ENCODE results near the gene QSOX2.
"Not testable (repeated sequence)": the region's sequence is repeated elsewhere in the genome, so short reads cannot be mapped to it uniquely, and the experiment has no call there.

The QSOX2 gene

GRCh38 chr9:136282272-136282861 is 36.8 kb upstream of the QSOX2 start:
- DNase-seq, result no peak

DNA sequence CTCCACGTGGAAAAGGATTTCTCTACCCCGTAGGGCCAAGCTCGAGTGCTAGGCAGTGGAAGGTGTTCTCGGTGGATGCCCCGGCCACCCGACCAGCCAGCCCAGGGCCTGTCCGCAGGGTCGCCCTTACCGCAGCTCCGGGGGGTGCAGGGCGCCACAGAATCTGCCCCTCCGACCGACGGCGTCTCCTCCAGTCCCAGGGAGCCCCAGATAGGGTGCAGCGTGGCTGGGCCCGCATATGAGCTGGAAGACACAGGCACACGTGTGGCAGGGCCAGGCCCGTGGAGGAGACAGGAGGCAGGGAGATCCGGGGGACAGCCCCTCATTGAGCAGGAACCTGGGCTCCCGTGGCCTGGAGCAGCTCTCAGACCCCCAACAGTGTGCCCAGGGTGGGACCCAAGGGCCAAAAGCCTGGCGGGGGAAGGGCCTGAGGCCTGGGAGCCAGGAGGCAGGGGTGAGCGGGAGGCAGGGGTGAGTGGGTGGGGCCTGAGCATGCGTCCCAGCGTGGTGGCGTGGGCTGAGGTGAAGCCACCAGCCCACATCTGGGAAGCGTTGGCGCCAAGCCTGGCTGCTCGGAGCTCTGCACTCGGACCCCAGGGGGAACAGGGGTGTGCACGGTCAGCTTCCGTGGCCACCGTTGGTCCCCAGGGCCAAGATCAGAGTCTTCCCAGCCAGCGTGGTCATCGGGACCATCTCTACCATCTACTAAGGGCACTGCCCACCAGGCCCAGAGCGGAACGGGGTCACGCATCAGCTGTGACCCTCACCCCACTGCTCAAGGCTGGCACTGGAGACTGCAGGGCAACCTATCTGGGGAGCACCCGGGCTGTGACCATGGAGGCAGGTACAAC is 36.0 kb upstream of the QSOX2 start:
- DNase-seq, result no peak

DNA sequence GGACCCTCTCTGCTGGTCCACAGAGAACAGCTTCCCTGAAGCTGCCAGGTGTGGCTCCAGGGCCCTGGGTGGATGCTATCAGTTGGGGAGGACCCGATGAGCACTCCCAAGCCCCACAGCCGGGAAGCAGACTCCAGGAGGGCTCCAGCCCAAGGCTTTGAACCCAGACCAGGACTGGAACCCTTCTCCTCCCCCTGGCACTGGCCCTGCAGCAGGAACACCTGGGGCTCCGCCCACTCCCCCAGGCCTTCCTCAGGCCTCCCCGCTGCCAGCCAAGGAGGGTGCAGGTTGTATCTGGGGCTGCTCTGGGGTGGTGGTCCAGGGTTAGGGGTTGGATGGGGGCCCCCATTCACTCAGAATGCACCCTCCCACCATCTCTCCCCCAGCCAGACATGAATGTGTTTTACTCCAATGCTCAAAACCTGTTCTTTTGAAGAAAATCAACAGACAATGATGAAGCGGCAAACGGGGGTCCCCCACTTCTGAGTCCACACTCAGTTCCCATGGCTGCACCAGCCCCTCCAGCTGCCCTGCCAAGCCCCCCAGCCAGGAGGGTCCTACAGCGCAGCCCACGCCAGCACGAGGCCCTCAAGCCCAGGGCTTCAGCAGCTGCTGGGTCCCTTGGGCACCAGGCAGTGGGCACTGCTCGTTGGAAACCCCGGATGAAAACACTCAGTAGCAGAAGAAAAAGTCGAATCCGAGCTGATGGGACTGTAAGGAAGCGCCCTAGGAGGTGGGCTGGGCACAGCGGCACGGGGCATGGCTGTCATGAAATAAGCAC is 35.1 kb upstream of the QSOX2 start:
- no peak for DNase-seq

DNA sequence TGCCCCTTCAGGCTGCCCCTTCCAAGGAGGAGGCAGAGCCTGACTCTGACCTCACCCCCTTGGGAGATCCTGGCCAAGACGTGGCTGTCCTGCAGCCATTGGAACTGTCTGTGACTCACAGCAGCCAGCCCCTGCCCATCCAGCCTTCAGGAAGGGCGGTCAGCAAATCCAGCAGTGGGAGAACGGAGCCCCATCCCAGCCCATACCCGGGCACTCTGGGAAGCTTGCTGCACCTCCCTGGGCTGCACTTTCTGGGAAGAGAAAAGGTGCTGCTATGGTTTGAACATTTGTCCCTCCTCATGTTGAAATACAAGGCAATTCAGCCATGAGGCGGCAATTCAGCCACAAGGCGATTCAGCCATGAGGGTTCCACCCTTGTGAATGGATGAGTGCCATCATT is 33.9 kb upstream of the QSOX2 start:
- no peak for DNase-seq

- DNase-seq, result no peak
Measured at GRCh38 chr9:136278894-136279293, 33.3 kb upstream of the QSOX2 start.

DNA sequence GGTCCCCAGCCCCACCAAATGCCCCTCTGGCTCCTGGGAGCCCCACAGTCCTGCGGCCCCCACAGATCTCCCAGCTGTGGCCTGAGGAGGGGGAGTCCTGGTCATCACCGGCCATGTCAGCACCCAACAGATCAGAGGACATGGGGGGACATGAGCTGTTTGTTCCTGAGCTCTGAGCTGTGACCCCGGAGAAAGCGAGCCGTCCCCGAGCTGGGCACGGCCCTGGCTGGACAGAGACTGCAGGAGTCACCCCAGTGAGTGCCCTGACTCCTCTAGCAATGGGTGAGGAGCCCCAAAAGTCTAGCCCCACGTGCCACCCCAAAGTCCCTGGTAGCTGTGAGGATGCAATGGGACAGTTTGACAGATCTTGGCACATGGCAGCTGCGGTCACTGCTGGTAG is 32.6 kb upstream of the QSOX2 start:
- DNase-seq, result no peak

DNA sequence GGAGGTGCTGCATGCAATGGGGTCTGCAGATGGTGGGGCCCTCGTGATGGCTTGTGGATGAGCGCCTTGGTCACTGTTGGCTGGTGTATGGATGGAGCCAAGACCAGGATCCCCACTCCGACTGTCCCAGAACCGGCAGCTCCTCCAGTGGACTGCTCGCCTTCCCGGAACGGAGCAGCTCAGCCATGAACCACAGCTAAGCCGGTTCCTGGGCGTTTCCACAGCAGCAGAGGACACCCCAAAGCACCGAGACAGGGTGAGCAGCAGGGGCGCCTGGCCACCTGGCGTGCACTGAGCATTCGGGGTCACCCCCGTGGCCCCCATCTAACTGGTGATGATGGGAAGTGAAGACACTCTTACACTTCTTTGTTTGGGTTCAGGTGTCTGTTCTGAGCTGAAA is 32.1 kb upstream of the QSOX2 start:
- no peak for DNase-seq

DNA sequence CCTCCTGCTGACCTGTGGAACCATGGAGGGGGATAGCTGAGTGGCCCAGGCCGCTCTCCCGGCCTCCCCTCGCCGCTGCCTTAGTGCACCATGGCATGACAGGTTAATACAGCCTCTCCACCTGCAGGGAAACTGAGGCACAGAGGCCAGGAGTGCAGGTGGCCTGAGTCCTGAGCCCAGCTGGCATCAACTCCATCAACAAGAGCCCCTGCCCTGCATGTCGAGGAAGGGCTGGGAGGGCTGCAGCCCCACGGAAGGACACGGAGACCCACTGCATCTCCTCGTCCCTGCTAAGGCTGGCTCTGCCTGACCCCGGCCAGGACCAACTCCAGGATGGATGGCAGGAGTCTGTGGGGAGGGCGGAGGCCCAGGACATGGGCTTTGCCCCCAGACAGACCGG is 31.1 kb upstream of the QSOX2 start:
- DNase-seq, result no peak

DNA sequence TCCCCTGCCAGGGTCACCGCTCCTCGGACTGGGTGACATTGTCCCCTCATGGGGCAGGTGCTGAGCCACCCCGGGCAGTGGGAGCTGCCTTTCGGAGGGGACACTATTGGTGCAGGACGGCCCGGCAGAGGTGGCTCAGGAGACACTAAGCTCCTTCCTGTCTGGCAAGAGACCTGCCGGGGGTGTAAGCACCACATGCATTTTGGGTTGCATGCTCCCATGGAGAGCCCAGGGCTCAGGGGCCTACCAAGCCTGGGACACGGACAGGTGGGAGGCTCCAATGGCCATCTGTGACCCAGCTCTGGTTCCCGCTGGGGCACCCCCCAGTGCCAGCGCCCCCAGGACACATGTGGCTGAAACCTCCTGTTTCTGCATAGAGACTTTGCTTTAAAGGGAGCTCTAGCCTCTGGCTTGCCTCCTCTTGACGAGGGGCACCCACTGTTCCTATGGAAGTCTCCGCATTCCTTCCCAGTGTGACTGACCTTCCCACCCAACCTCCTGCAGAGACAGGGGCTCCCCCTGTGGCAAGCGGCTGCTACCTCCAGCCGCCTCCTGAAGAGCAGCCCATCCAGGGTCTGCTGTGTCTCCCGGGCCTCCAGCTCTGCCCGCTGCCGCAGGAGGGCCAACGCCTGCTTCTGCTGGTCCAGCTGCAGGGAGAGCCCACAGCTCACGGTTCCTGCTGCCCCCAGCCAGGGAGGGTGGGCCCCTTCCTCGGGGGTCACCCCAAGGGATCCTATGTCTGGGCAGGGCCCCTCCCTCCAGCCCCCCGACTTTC is 30.2 kb upstream of the QSOX2 start:
- DNase-seq, result no peak

GRCh38 chr9:136274786-136275654 is 29.4 kb upstream of the QSOX2 start:
- no peak for DNase-seq

DNA sequence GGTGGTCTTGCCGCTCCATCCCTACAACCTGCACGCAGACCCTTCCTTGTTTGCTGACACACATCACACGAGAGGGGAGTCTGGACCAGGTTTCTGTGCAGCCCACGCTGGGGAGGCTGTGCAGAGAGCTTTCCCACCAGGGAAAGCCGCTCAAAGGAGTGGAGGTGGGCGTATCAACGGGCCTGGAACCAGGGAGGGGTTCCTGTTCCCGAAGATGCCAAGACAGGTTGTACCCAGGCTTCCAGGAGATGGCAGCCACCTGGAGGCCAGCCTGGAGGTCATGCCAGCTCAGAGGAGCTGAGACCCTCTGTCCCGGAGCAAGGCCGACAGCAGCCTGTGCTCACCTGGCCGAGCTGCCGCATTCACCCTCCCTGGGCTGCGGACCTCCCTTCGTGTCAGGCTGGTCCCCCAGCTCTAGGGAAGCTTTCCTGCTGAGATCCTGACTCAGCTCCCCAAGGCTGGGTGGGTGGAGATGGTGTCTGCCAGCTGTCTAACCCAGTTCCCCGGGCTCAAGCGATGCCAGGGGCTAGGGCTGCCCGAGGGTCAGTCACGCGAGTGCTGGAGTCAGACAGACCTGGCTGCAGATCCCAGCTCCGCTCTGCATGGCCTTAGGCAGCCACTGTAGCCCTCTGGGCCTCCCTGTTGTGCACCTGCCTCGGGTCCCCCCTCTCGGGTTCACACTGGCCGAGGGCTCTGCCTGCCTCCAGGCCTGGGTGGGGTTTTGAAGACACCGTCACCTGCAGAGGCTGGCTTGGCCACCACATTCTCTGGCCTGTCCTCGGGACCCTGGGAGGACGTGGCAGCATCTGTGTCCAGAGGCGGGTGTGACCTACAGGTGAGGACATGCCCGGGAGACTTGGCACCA is 28.5 kb upstream of the QSOX2 start:
- no peak for DNase-seq

GRCh38 chr9:136273244-136273865 is 27.7 kb upstream of the QSOX2 start:
- DNase-seq, result no peak

DNA sequence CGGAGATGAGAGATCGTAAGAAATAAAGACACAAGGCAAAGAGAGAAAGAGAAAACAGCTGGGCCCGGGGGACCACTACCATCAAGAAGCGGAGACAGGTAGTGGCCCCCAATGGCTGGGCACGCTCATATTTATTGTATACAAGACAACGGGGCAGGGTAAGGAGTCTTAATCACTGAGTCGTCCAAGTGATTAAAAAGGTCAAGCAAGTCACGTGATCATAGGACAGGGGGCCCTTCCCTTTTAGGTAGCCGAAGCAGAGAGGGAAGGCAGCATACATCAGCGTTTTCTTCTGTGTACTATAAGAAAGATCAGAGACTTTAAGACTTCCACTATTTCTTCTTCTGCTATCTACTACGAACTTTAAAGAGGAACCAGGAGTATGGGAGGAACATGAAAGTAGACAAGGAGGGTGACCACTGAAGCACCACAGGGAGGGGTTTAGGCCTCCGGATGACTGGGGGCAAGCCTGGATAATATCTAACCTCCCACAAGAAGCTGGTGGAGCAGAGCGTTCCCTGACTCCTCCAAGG is 24.6 kb upstream of the QSOX2 start:
- DNase-seq, result no peak

DNA sequence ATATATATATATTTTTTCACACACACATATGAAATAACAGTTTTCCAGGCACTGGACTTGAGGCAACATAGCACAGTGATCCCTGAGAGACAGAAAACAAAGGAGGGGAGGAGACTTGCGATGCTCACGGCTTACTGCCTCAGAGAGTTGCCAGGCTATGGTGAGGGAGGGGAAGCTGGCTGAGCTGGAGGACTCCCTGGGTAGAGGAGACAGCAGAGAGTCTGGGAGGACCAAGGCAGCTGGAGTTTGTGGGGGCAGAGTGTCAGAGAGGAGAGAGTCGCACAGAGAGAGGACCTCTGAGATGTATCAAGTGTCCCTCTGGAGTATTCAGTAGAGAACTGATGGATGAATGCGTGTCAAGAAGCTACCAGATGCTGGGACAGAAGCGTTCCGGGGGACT is 23.1 kb upstream of the QSOX2 start:
- peak; percentile 73 for DNase-seq

DNA sequence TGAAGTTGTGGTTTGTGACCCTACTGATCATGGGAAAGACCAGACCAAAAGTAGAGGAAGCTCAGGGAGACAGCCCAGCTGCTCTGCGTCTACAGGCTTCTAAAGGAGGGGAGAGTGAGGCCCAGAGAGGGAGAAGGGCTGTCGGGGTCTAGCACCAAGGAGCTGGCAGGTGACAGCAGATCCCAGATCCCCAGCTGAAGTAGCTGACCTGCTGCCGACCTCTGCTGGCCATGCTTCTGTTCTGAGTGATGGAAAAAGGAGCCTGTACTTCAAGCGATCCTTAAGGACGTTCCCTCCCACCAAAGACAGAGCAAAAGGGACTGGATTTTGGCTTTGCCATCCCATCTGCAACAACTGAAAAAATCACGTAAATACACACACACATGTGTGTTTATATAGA is 22.7 kb upstream of the QSOX2 start:
- peak; percentile 71 for DNase-seq

DNA sequence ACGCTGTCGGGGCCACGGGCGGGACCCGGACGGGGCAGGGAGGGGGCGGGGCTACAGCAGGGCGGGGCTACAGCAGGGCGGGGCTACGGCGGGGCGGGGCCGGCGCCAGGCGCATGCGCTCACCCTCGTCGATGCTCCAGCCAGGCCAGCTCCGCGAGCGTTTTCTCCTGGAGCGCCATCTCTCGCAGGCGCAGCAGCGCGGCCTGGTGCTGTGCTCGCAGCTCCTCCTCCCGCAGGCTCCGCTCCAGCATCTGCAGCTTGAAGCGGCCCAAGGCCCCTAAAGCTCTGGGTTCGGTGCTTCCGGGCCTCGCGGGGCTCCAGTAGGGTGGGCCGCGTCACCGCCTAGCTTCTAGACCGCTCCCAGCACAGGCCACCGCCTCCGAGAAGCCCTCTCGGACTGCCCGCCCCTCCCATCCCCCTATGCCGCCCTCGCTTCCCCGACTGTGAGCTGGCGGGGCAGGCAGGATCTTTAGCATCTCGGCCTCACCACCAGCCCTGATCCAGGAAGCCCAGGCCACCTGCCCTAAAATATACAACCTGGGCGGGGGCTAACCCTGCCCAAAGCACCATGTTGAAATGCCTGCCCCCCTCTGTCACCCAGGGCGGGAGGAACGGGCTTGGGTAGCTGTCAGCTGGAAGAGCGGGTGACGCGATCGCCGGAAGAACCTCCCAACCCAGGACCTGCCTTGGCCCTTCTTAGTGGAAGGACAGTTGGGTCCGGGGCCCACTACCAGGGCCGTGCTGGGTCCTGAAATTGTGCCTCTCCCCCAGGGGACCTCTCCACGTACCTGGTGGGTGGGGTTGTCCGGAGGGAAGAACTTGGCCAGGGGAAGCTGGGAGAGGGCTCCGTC is 21.9 kb upstream of the QSOX2 start:
- DNase-seq, result peak; percentile 77

GRCh38 chr9:136266641-136267040 is 21.0 kb upstream of the QSOX2 start:
- DNase-seq, result not testable (repeated sequence)

GRCh38 chr9:136265561-136266355 is 20.1 kb upstream of the QSOX2 start:
- no peak for DNase-seq

All from retina (tissue), 1 donor.